ENCODE measurements around the gene KCTD11. TPM values are rescaled to one million over a fixed set of nuclear protein-coding genes. Genes with fewer than 3 reads are reported as not detected.
"Not testable (repeated sequence)": the region's sequence is repeated elsewhere in the genome, so short reads cannot be mapped to it uniquely, and the experiment has no call there.

Gene KCTD11
- polyA plus RNA-seq, 6 donors from 2014 or later = 3.3 to 13.2 (median 8.3) TPM

DNA sequence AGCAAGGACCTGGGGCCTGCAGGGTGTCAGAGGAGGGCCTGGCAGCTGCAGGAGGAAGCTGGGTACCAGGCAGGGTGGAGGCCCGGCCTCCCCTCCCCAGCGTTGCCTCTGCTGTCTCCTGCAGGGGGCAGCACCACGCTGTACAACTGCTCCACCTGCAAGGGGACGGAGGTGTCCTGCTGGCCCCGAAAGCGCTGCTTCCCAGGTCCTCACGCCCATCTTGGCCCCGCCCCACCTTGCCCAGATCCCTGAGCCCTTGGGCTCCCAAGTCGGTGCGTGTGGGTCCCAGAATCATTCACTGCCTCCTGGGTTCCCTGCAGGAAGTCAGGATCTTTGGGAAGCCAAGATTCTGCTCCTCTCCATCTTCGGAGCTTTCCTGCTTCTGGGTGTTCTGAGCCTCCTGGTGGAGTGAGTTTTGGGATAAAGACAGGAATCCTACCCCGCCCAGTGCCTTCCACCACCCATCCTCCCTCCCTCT, 4.1 kb downstream of the KCTD11 start:
- Mint-ChIP-seq H3K4me1 (peaks cover 28 to 34% (median 31%) of the 10 kb centered on the region in 3 donors), H3K27ac (peak overlapping the region in 2 of 6 donors; percentile 26 to 81), H3K9me3 (no peaks in the 10 kb centered on the region), H3K36me3 (no peaks in the 10 kb centered on the region), H3K4me3 (peak overlapping the region in 2 of 8 donors; percentile 32 to 61), H3K27me3 (peaks cover 0 to 8% (median 3%) of the 10 kb centered on the region in 3 donors)
- ATAC-seq (ENCODE audit: low read depth in 2 of 2) = peak; percentile 64 to 75
- peak; percentile 82 for DNase-seq

GRCh38 chr17:7356756-7357155, 4.8 kb downstream of the KCTD11 start:
- Mint-ChIP-seq H3K36me3 (no peaks in the 10 kb centered on the region), H3K4me1 (peaks cover 26 to 30% (median 27%) of the 10 kb centered on the region in 3 donors), H3K9me3 (no peaks in the 10 kb centered on the region), H3K27me3 (peaks cover 0 to 14% (median 3%) of the 10 kb centered on the region in 3 donors), H3K4me3 (peak overlapping the region in 1 of 8 donors; percentile 54), H3K27ac (peak overlapping the region in 1 of 6 donors; percentile 47)
- DNase-seq (no peak), ATAC-seq (ENCODE audit: low read depth in 2 of 2) (no peak)

GRCh38 chr17:7357381-7357780, 5.4 kb downstream of the KCTD11 start:
- H3K36me3 Mint-ChIP-seq = no peaks in the 10 kb centered on the region
- DNase-seq (no peak), ATAC-seq (ENCODE audit: low read depth in 2 of 2) (no peak)
- peaks cover 24 to 28% (median 26%) of the 10 kb centered on the region in 3 donors for H3K4me1 Mint-ChIP-seq
- H3K27me3 Mint-ChIP-seq = peaks cover 0 to 19% (median 3%) of the 10 kb centered on the region in 3 donors
- H3K4me3 Mint-ChIP-seq = no peak overlapping the region
- no peak overlapping the region for H3K27ac Mint-ChIP-seq
- H3K9me3 Mint-ChIP-seq = no peaks in the 10 kb centered on the region

GRCh38 chr17:7361906-7362305, 9.9 kb downstream of the KCTD11 start:
- Mint-ChIP-seq H3K27ac (no peak overlapping the region), H3K9me3 (no peaks in the 10 kb centered on the region), H3K36me3 (no peaks in the 10 kb centered on the region), H3K4me1 (peaks cover 0 to 3% (median 0%) of the 10 kb centered on the region in 3 donors), H3K27me3 (peaks cover 3 to 29% (median 8%) of the 10 kb centered on the region in 3 donors), H3K4me3 (peak overlapping the region in 2 of 8 donors; percentile 6 to 25)
- ATAC-seq (ENCODE audit: low read depth in 2 of 2) (no peak), DNase-seq (no peak)

DNA sequence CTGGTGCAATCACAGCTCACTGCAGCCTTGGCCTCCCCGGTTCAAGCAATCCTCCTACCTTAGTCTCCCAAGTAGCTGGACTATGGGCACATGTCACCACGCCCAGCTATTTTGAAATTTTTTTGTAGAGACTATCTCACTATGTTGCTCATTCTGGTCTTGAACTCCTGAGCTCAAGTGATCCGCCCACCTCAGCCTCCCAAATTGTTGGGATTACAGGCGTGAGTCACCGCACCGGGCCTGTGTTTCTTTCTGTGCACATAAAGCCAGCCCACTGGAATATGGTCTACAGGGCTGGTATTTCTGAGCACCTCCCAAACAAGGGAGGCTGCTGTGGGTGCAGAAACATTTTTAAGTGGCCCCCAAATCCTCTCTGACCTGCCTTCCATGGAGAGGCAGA, 11.3 kb downstream of the KCTD11 start:
- no peaks in the 10 kb centered on the region for H3K36me3 Mint-ChIP-seq
- no peak overlapping the region for H3K27ac Mint-ChIP-seq
- H3K27me3 Mint-ChIP-seq = peaks cover 3 to 29% (median 8%) of the 10 kb centered on the region in 3 donors
- DNase-seq (no peak), ATAC-seq (ENCODE audit: low read depth in 2 of 2) (no peak)
- H3K4me3 Mint-ChIP-seq = no peak overlapping the region
- H3K4me1 Mint-ChIP-seq = peaks cover 0 to 3% (median 2%) of the 10 kb centered on the region in 3 donors
- no peaks in the 10 kb centered on the region for H3K9me3 Mint-ChIP-seq

GRCh38 chr17:7365963-7366362, 14.0 kb downstream of the KCTD11 start:
- H3K4me1 Mint-ChIP-seq; ATAC-seq (ENCODE audit: low read depth in 2 of 2); H3K4me3 Mint-ChIP-seq; H3K36me3 Mint-ChIP-seq; H3K9me3 Mint-ChIP-seq; H3K27ac Mint-ChIP-seq; DNase-seq: not testable (repeated sequence)
- H3K27me3 Mint-ChIP-seq = peaks cover 0 to 42% (median 26%) of the 10 kb centered on the region in 3 donors

DNA sequence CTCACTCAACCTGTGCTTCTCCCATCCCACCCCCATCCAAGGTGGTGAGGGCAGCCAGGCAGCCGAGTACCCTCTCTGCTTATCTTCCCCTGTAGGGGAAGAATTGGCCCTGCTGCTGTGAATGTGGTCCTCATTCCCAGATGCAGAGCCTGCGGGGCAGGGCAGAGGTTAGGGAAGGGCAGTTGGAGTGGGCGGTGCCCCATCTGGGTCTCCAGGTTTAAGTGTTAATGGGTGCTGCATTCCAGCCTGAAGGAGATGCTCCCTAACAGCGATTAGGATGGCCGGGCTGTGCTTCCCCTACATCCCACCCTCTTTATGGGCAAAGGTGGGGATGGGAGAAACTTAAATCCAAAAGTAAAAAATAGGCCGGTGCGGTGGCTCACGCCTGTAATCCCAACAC, 15.1 kb downstream of the KCTD11 start:
- no peaks in the 10 kb centered on the region for H3K9me3 Mint-ChIP-seq
- peaks cover 0 to 37% (median 27%) of the 10 kb centered on the region in 3 donors for H3K27me3 Mint-ChIP-seq
- ATAC-seq (ENCODE audit: low read depth in 2 of 2) (no peak), DNase-seq (no peak)
- no peaks in the 10 kb centered on the region for H3K36me3 Mint-ChIP-seq
- no peak overlapping the region for H3K27ac Mint-ChIP-seq
- peaks cover 2 to 8% (median 3%) of the 10 kb centered on the region in 3 donors for H3K4me1 Mint-ChIP-seq
- no peak overlapping the region for H3K4me3 Mint-ChIP-seq

GRCh38 chr17:7367918-7368598, 16.1 kb downstream of the KCTD11 start:
- no peak for ATAC-seq (ENCODE audit: low read depth in 2 of 2)
- no peaks in the 10 kb centered on the region for H3K36me3 Mint-ChIP-seq
- DNase-seq = no peak
- no peak overlapping the region for H3K4me3 Mint-ChIP-seq
- no peaks in the 10 kb centered on the region for H3K9me3 Mint-ChIP-seq
- H3K27me3 Mint-ChIP-seq = peaks cover 0 to 38% (median 27%) of the 10 kb centered on the region in 3 donors
- H3K4me1 Mint-ChIP-seq = peaks cover 2 to 8% (median 3%) of the 10 kb centered on the region in 3 donors
- no peak overlapping the region for H3K27ac Mint-ChIP-seq

- not testable (repeated sequence) for H3K9me3 Mint-ChIP-seq; ATAC-seq (ENCODE audit: low read depth in 2 of 2); H3K27ac Mint-ChIP-seq; H3K36me3 Mint-ChIP-seq; H3K4me1 Mint-ChIP-seq; DNase-seq
- H3K4me3 Mint-ChIP-seq = peak overlapping the region in 1 of 8 donors; percentile 60
- peaks cover 0 to 38% (median 27%) of the 10 kb centered on the region in 3 donors for H3K27me3 Mint-ChIP-seq
Observed at GRCh38 chr17:7368599-7368994, 16.6 kb downstream of the KCTD11 start.

- peaks cover 2 to 8% (median 3%) of the 10 kb centered on the region in 3 donors for H3K4me1 Mint-ChIP-seq
- ATAC-seq (ENCODE audit: low read depth in 2 of 2) (no peak), DNase-seq (no peak)
- H3K9me3 Mint-ChIP-seq = no peaks in the 10 kb centered on the region
- no peaks in the 10 kb centered on the region for H3K36me3 Mint-ChIP-seq
- H3K27ac Mint-ChIP-seq = no peak overlapping the region
- no peak overlapping the region for H3K4me3 Mint-ChIP-seq
- peaks cover 0 to 38% (median 27%) of the 10 kb centered on the region in 3 donors for H3K27me3 Mint-ChIP-seq
Observed at GRCh38 chr17:7369825-7370224, 17.9 kb downstream of the KCTD11 start.

DNA sequence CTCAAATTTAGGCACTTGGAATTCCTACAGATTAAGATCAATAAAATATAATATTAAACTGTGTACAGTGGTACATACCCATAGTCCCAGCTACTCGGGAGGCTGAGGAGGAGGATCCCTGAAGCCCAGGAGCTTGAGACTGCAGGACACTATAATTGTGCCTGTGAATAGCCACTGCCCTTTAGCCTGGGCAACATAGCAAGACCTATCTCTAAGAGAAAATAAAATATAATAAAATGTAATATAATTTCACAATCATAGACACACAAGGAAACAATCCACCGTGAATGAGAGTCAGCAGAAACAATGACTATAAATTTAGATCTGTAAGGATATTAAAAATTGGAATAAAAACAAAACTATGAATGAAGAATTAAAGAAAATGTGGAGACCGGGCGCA, 18.9 kb downstream of the KCTD11 start:
- H3K9me3 Mint-ChIP-seq = no peaks in the 10 kb centered on the region
- DNase-seq (no peak), ATAC-seq (ENCODE audit: low read depth in 2 of 2) (no peak)
- H3K27me3 Mint-ChIP-seq = peaks cover 0 to 29% (median 19%) of the 10 kb centered on the region in 3 donors
- no peak overlapping the region for H3K4me3 Mint-ChIP-seq
- H3K4me1 Mint-ChIP-seq = peaks cover 0 to 8% (median 2%) of the 10 kb centered on the region in 3 donors
- no peaks in the 10 kb centered on the region for H3K36me3 Mint-ChIP-seq
- H3K27ac Mint-ChIP-seq = no peak overlapping the region

DNA sequence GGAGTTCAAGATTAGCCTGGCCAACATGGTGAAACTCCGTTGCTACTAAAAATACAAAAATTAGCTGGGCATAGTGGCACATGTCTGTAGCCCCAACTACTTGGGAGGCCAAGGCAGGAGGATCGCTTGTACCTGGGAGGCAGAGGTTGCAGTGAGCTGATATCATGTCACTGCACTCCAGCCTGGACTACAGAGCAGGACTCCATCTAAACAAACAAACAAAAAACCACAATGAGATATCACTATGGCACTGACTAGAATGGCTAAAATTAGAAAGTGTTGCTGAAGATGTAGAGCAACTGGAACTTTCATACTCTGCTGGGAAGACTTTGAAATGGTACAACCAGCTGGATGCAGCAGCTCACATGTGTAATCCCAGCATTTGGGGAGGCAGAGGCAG, 22.4 kb downstream of the KCTD11 start:
- H3K4me1 Mint-ChIP-seq = no peaks in the 10 kb centered on the region
- H3K4me3 Mint-ChIP-seq = no peak overlapping the region
- peaks cover 10 to 42% (median 28%) of the 10 kb centered on the region in 3 donors for H3K27me3 Mint-ChIP-seq
- peaks cover 3 to 6% of the 10 kb centered on the region in 2 donors for H3K36me3 Mint-ChIP-seq
- peaks cover 0 to 5% (median 4%) of the 10 kb centered on the region in 7 donors for H3K9me3 Mint-ChIP-seq
- no peak overlapping the region for H3K27ac Mint-ChIP-seq
- no peak for ATAC-seq (ENCODE audit: low read depth in 2 of 2)
- DNase-seq = no peak

- no peak overlapping the region for H3K4me3 Mint-ChIP-seq
- H3K36me3 Mint-ChIP-seq = peaks cover 3 to 8% of the 10 kb centered on the region in 2 donors
- peaks cover 5 to 10% (median 7%) of the 10 kb centered on the region in 3 donors for H3K4me1 Mint-ChIP-seq
- no peak overlapping the region for H3K27ac Mint-ChIP-seq
- ATAC-seq (ENCODE audit: low read depth in 2 of 2) (no peak), DNase-seq (no peak)
- peaks cover 0 to 6% (median 5%) of the 10 kb centered on the region in 7 donors for H3K9me3 Mint-ChIP-seq
- H3K27me3 Mint-ChIP-seq = peaks cover 38 to 55% (median 45%) of the 10 kb centered on the region in 3 donors
Observed at GRCh38 chr17:7379134-7379533, 27.2 kb downstream of the KCTD11 start.

- no peak overlapping the region for H3K27ac Mint-ChIP-seq
- H3K36me3 Mint-ChIP-seq = peaks cover 3 to 8% of the 10 kb centered on the region in 2 donors
- DNase-seq (no peak), ATAC-seq (ENCODE audit: low read depth in 2 of 2) (no peak)
- peaks cover 0 to 6% (median 5%) of the 10 kb centered on the region in 7 donors for H3K9me3 Mint-ChIP-seq
- peaks cover 38 to 55% (median 45%) of the 10 kb centered on the region in 3 donors for H3K27me3 Mint-ChIP-seq
- H3K4me3 Mint-ChIP-seq = peak overlapping the region in 2 of 8 donors; percentile 9 to 10
- peaks cover 11 to 16% (median 15%) of the 10 kb centered on the region in 3 donors for H3K4me1 Mint-ChIP-seq
Observed at GRCh38 chr17:7380321-7380720, 28.4 kb downstream of the KCTD11 start.
